GM12891 (cell line): ENCODE data around the gene TMPRSS15.
"Not testable (repeated sequence)": the region's sequence is repeated elsewhere in the genome, so short reads cannot be mapped to it uniquely, and the experiment has no call there.

ENCODE experiments used
- DNase-seq: peaks from one replicate; pipeline ENCODE4 v3.0.0; 2011; ENCODE audit warnings: low spot score; ENCODE audit not compliant: insufficient read length
- FAIRE-seq: peaks from 2 replicates; lab custom pipeline; 2011; peaks lifted over from hg19 to GRCh38; lab: Jason Lieb, UNC
- PAX5 ChIP-seq: IDR thresholded peaks from 2 replicates; pipeline ENCODE4 v1.6.1; 2011; ENCODE audit warnings: low read length, moderate library complexity, mild to moderate bottlenecking; ENCODE audit not compliant: insufficient read depth, severe bottlenecking
- POLR2A ChIP-seq: IDR thresholded peaks from 2 replicates; pipeline ENCODE4 v1.6.1; 2011; ENCODE audit warnings: low read depth, low read length, control low read depth
- POLR2AphosphoS5 ChIP-seq: IDR thresholded peaks from 2 replicates; pipeline ENCODE4 v1.6.1; 2011; ENCODE audit warnings: low read depth, low read length, control low read depth
- POU2F2 ChIP-seq: IDR thresholded peaks from 2 replicates; pipeline ENCODE4 v1.6.1; 2011; ENCODE audit warnings: low read depth, mild to moderate bottlenecking, control low read depth, low read length, moderate library complexity
- SPI1 ChIP-seq: IDR thresholded peaks from 2 replicates; pipeline ENCODE4 v1.6.1; 2011; ENCODE audit warnings: low read depth, low read length, control low read depth
- TAF1 ChIP-seq: IDR thresholded peaks from 2 replicates; pipeline ENCODE4 v1.6.1; 2011; ENCODE audit warnings: low read depth, low read length, control low read depth

Gene TMPRSS15

DNA sequence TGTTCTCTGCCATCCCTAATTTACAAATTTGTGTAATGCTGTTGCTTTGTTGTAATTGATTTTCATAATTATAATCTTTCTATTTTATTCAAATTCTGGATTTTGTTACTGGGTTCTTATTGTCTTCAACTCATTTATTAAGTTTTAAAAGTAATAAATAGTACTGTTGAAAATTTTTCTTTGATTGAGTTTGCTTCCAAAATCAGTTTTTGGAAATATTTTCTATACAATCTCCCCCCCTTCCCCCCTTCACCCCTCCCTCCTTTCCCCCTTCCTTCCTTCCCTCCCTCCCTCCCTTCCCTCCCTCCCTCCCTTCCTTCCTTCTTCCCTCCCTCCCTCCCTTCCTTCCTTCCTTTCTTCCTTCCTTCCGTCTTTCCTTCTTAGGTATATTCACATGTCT lies 6.0 kb upstream of the TMPRSS15 start:
- TF ChIP-seq POLR2A (no peak), TAF1 (no peak), POU2F2 (no peak), POLR2AphosphoS5 (no peak), PAX5 (no peak), SPI1 (no peak)
- FAIRE-seq (no peak), DNase-seq (no peak)

DNA sequence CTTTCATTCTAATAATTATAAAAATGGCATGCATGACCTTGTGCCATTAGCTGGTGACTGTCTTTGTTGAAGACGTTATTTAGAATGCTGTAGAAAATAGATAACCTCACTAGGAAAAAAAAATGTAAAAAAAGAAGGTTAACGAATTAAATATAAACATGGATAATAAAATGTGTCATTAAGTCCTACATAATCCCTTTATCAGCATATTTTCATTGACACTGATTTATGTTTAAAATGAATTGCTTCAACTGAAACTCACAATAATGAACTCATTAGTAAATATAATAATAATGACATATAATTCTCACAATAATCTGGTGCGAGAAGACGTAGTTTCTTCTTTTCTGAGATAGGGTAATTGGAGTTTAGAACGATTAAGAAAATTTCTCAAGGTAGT lies 4.7 kb downstream of the TMPRSS15 start:
- DNase-seq (no peak), FAIRE-seq (no peak)
- no peak for TF ChIP-seq POLR2AphosphoS5
- TF ChIP-seq PAX5: no peak
- TF ChIP-seq POU2F2: no peak
- TF ChIP-seq TAF1: no peak
- no peak for TF ChIP-seq SPI1
- no peak for TF ChIP-seq POLR2A

DNA sequence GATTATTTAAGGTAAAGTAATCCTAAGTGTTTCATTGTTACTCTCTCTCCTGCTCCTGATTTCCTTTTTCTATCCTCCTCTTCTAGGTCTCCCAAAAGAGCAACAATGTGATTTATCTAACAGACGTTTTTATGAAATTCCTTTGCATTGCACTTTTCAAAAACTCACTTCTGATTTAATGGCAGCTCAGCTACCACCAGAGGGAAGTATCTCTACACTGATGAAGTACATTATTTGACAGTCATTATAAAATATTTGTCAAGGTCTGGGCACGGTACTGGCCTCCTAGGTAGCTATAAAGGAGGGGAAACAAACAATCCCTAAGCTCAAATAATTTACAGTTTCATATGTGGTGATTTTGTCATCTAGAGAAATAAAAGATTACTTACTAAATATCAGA lies 15.6 kb downstream of the TMPRSS15 start:
- no peak for FAIRE-seq
- DNase-seq: no peak
- TF ChIP-seq PAX5 (no peak), TAF1 (no peak), POLR2A (no peak), POLR2AphosphoS5 (no peak), SPI1 (no peak), POU2F2 (no peak)

DNA sequence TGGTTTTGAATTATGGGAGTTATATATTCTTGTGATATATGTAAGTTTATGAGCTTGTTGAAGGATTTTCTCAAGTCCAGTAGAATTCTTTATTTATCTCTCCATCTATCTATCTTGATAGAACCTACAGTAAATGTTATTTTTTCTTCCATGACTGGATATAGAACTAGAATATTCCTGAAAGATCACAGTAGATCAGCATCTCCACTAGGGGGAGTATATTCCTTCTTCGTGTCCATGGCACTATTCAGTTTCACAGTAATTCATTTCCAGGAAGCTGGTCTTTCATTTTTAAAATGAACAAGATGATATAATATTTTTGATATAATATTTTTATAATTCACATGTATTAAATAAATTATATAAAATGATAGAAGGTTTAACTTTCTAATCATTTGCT lies 18.8 kb downstream of the TMPRSS15 start:
- TF ChIP-seq TAF1 (no peak), POLR2AphosphoS5 (no peak), POLR2A (no peak), PAX5 (no peak), SPI1 (no peak), POU2F2 (no peak)
- FAIRE-seq (no peak), DNase-seq (no peak)

DNA sequence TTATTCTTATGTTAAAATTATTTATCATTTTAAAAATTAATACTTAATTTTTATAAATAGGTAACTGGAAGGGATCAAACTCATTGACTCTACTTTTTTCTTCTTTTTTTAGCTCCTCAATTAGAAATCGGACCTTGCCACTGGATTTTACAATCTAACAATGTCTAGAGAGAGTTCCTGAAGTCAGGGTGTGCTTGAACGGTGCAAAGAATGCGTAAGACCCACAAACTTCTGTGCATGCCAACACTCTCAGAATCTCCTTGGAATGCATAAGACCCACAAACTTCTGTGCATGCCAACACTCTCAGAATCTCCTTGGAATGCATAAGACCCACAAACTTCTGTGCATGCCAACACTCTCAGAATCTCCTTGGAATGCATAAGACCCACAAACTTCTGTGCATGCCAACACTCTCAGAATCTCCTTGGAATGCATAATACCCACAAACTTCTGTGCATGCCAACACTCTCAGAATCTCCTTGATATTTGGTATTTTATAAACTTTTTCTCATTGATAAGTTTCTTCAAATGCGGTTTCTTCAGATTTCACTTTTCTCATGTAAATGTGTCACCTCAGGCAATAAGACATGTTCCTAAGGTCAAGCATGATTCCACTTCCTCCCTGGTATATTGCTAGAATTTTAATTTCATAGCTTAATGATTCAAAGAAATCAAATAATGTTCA lies 20.5 kb downstream of the TMPRSS15 start:
- not testable (repeated sequence) for FAIRE-seq, DNase-seq

DNA sequence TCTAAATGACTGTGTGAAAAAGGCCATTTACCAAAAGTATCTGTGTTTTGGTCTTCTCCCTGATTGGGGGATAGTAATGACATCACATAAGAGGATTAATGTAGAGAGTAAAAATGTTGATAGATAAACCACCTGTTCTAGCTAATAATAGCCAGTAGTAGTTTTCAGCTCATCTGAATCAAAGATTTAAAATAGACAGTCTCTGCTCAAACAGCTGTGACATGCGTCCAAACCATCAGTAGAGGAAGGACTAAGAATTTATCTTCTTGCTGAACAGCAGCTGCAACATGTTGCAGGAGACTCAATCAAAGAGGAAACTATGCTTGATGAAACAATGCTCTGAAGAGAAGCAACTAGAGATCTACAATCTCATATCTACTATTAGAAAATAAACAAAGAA lies 21.4 kb downstream of the TMPRSS15 start:
- FAIRE-seq (no peak), DNase-seq (no peak)
- no peak for TF ChIP-seq POLR2AphosphoS5
- TF ChIP-seq POU2F2: no peak
- no peak for TF ChIP-seq POLR2A
- no peak for TF ChIP-seq PAX5
- no peak for TF ChIP-seq SPI1
- TF ChIP-seq TAF1: no peak

DNA sequence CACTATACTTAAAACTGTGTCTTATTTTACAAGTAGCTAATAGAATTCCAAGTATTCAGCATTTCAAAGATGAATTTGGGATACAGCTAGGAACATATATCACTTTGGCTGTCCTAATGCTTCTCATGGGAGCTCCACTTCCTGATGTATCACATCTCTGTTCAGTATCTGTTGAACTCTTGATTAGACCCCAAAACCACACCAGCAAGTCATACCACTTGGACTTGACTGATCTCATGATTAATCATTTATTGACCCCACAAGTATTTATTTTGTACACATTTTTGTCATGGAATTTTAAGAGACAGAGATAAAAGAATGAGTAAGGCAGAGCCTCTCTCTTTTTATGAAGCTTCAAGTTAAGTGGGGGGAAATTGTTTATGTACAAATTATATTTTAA lies 30.0 kb downstream of the TMPRSS15 start:
- DNase-seq (no peak), FAIRE-seq (no peak)
- TF ChIP-seq POLR2AphosphoS5 (no peak), POLR2A (no peak), POU2F2 (no peak), PAX5 (no peak), TAF1 (no peak), SPI1 (no peak)

DNA sequence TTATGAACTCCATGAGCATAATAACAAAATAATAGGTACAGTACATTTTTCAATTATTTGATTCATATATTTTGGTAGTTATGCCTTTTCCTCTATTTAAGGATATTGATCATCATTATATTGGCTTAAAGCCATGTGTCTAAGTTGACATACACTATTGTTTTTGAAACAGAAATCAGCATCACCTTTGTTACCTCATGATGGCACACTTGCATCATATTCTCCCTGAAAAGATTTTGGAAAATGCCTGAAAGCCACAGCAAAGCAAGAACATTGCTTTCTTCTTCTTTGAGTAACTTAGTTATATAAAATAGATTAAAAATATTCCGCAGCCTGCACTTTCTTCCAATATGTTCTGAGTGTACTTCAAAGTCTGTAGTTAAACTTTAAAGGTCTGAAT lies 33.3 kb downstream of the TMPRSS15 start:
- TF ChIP-seq SPI1 (no peak), POLR2AphosphoS5 (no peak), TAF1 (no peak), PAX5 (no peak), POLR2A (no peak), POU2F2 (no peak)
- no peak for FAIRE-seq
- DNase-seq: no peak

DNA sequence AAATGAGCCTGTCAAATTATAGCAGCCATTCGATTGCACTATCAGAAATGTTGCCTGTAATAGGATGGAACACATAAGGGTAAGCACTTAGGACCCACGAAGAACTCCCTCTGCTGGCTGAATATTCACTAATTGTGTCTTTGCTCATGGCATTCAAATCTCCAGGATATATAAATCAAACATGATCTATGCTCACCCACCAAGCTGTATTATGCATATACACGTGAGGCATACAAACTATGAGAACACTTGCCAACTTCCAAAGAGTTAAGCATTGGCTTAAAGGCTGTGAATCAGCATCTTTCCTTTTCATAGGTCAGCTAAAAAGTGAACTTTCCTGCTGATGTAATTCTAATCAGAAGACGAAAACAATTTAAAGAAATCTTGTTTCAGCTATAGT lies 34.5 kb downstream of the TMPRSS15 start:
- no peak for TF ChIP-seq TAF1
- TF ChIP-seq SPI1: no peak
- TF ChIP-seq PAX5: no peak
- no peak for TF ChIP-seq POLR2A
- TF ChIP-seq POU2F2: no peak
- no peak for TF ChIP-seq POLR2AphosphoS5
- FAIRE-seq: no peak
- DNase-seq: no peak

DNA sequence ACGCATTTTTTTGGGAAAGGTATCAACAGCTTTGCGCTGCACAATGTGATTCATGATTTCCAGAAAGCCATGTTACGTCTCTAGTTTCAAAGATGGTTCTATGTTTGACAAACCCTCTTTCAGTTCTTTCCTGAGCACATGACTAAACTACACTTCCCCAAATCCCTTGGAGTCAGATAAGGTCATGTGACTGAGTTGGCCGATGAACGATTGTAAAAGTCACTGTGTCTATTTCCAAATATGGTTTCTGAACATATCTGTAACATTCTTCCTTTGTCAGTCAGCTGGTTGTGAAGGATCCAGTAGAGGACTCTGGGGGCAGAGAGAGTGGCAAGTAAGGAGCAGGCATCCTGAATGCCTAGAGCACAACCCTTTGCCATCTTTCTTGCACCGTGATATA lies 35.4 kb downstream of the TMPRSS15 start:
- no peak for FAIRE-seq

More for the DNA sequence above, 35.4 kb downstream of the TMPRSS15 start:
- no peak for TF ChIP-seq POU2F2
- no peak for TF ChIP-seq POLR2AphosphoS5
- TF ChIP-seq PAX5: no peak
- TF ChIP-seq TAF1: no peak
- no peak for TF ChIP-seq SPI1
- no peak for DNase-seq
